Myometrial cell (primary cell): Measurements from ENCODE around the gene SH3PXD2B. TPM values are rescaled to one million over a fixed set of nuclear protein-coding genes. Genes with fewer than 3 reads are reported as not detected.

ENCODE experiments used
- total RNA-seq: library from RNA; depleted of rRNA; stranded (reverse); fragments of >200 nt; gene quantifications from 2 replicates; pipeline ENCODE4 v1.2.3, GENCODE V29; 2015

The SH3PXD2B gene
- total RNA-seq: 16.7 and 19.8 TPM in 2 replicates

DNA sequence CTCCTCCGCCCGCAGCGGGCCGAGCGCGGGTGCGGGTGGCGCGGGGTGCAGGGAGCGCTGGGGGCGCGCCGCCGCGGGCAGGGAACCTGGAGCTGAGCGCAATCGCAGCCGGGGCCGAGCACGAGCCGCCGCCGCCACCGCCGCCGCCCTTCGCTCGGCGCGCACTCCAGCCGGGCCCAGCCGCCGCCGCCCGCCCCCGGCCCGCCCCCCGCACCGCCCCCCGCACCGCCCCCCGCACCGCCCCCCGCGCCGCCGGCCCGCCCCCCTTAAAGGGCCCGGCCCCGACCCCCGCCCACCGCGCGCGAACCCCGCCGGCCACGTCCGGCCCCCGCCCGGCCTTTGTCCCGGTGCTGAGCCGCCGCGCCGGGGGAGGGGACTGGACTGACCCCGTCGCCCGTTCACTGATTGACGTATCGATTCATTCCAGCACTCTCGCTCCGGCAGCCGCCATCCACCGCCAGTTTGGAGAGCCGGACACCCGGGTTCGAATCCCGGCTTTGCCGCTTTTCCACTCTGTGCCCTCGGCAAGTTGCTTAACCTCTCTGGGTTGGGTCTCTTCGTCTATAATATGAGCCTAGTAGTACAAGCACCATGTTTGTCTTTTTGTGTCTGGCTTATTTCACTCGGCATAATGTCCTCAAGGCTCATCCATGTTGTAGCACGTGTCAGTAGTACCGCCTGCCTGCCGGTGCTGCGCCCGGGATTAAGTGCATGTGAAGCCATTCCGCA lies at the start of gene SH3PXD2B:
Gene SH3PXD2B, minus strand, starts transcription at position 168 of the 729 bp plus-strand sequence. CDS start 173 bp downstream, outside the sequence.

DNA sequence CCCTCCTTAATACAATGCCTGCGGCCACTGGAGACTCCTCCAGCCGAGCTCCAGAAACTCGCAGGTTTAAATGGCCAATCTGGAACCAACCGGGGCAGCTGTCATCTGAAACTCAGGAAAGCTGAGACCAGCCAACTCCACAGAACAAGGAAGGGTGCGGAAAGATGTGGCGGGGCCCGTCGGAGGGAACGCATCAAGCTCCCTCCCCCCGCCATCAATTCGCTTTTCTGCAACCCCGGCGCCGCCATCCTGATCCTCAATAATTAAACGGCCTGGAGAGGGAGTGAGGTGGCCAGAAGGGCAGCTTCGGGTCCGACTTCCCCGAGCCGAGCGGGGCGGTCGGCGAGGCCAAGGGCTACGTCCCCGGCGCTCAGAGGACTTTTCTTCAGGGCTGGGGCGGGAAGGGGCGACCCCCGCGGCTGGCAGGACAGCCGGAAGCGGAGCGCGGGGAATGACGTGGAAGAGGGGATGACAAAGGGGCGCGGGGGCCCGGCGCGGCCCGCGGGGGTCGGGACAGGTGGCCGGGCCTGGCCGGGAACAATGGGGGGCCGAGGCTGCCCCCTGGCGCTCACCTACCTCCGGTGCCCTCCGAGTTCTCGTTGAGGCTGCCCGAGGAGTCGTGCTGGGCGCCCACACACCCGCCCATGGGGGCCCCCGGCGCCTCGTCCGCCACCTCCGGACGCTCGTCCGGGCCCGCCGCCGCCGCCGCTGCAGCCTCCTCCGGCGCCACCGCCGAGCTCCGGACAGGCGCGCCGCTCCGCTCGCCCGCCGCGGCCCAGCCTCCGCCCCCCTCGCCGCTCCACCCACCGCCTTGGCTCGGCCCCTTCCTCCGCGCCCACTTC lies 171.1 kb downstream of the SH3PXD2B start, which contains the start of gene UBTD2:
Gene UBTD2, minus strand, starts transcription at position 745 of the 842 bp plus-strand sequence. Its CDS starts 99 bp downstream, at position 646.

Other genes starting within 250 kb of the SH3PXD2B start
- 14.4 and 17.5 TPM in 2 replicates for gene UBTD2, start 170.8 kb downstream of the SH3PXD2B start, total RNA-seq
- gene NEURL1B, start 186.7 kb upstream of the SH3PXD2B start, total RNA-seq: 5.3 and 5.5 TPM in 2 replicates